RWPE2 (cell line): ENCODE results near the gene UNC45A.

Experiments
- ATAC-seq: fragments of 200-7000 bp; cut with Tn5 transposase; 3 replicates; pipeline ENCODE4 v1.9.1; 2021; ENCODE audit warnings: low read depth
- DNase-seq: peaks from one replicate; pipeline ENCODE4 v3.0.0-alpha.2; 2020; ENCODE audit warnings: low spot score
- H3K27ac ChIP-seq: fragments of 450-650 bp; 2 replicates; pipeline ENCODE4 v1.5.1; 2017; ENCODE audit warnings: mild to moderate bottlenecking; ENCODE audit not compliant: poor library complexity, severe bottlenecking
- H3K27me3 ChIP-seq: fragments of 250-450 bp; sonication (Bioruptor Pico); 2 replicates; pipeline ENCODE4 v1.5.1; 2021; ENCODE audit warnings: mild to moderate bottlenecking, moderate library complexity; ENCODE audit not compliant: insufficient read depth, poor library complexity, severe bottlenecking
- H3K36me3 ChIP-seq: fragments of 250-450 bp; sonication (Bioruptor Pico); 2 replicates; pipeline ENCODE4 v1.5.1; 2020; ENCODE audit warnings: low read depth, mild to moderate bottlenecking, moderate library complexity
- H3K4me1 ChIP-seq: fragments of 250-450 bp; sonication (Bioruptor Pico); 2 replicates; pipeline ENCODE4 v1.5.1; 2021; ENCODE audit warnings: mild to moderate bottlenecking, moderate library complexity; ENCODE audit not compliant: insufficient read depth, poor library complexity, severe bottlenecking
- H3K4me3 ChIP-seq: fragments of 250-450 bp; sonication (Bioruptor Pico); 2 replicates; pipeline ENCODE4 v1.5.1; 2021; ENCODE audit warnings: mild to moderate bottlenecking, moderate library complexity; ENCODE audit not compliant: severe bottlenecking
- H3K9me3 ChIP-seq: fragments of 250-450 bp; sonication (Bioruptor Pico); 2 replicates; pipeline ENCODE4 v1.5.1; 2021; ENCODE audit warnings: mild to moderate bottlenecking, moderate library complexity; ENCODE audit not compliant: severe bottlenecking
- TF ChIP-seq, protein P1 (sequence below): fragments of 450-650 bp; IDR thresholded peaks from one replicate; pipeline ENCODE4 v1.5.1; 2017; ENCODE audit warnings: mild to moderate bottlenecking, moderate library complexity; ENCODE audit not compliant: poor library complexity, severe bottlenecking

The UNC45A gene

GRCh38 chr15:90901175-90902039 is 33.7 kb upstream of the UNC45A start:
- Histone ChIP-seq H3K9me3 (no peaks in the 10 kb centered on the region), H3K27ac (peak overlapping the region; percentile 34), H3K27me3 (no peaks in the 10 kb centered on the region), H3K4me3 (peak overlapping the region; percentile 53), H3K4me1 (peaks cover 5% of the 10 kb centered on the region), H3K36me3 (peaks cover 13% of the 10 kb centered on the region)
- DNase-seq (no peak), ATAC-seq (no peak)
- TF ChIP-seq, protein P1, sequence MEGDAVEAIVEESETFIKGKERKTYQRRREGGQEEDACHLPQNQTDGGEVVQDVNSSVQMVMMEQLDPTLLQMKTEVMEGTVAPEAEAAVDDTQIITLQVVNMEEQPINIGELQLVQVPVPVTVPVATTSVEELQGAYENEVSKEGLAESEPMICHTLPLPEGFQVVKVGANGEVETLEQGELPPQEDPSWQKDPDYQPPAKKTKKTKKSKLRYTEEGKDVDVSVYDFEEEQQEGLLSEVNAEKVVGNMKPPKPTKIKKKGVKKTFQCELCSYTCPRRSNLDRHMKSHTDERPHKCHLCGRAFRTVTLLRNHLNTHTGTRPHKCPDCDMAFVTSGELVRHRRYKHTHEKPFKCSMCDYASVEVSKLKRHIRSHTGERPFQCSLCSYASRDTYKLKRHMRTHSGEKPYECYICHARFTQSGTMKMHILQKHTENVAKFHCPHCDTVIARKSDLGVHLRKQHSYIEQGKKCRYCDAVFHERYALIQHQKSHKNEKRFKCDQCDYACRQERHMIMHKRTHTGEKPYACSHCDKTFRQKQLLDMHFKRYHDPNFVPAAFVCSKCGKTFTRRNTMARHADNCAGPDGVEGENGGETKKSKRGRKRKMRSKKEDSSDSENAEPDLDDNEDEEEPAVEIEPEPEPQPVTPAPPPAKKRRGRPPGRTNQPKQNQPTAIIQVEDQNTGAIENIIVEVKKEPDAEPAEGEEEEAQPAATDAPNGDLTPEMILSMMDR: no peak

DNA sequence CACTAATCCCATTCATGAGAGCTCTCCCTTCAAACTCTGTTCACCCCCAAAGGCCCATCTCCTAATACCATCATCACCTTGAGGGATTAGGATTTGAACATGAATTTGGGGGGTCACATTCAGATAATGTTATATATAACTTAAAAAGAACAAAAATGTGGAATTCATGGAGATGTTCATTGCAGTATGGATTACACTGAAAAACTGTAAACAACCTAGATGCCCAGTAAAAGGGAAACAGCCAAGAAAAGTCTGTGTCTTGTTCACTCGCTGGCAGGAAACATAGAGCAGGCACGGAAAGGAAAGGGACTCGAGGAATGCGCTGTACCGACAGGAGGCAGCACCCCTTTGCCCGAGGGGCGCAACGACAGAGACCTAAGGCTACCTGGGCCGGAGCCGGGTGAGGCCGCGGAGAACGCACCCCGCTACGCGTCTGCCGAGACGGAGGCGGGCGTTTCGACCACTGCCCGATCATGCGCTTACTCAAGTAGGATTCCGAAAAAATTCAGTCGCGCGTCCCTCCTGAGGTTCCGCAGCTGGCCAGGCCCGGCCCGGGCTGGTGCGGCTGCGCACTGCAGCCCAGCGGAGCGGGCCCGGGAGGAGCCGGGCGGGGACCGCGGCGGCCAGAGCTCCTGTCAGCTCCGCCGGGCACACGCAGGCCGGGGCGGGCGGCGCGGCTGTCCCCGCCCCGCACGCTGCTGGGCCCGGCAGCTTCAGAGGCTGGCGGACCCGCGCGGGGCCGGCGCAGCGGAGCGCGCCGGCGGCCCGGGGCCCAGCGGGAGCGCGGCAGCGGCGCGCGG is 32.8 kb upstream of the UNC45A start:
- Histone ChIP-seq H3K4me3 (peak overlapping the region; percentile 53), H3K9me3 (no peaks in the 10 kb centered on the region), H3K27me3 (no peaks in the 10 kb centered on the region), H3K27ac (peak overlapping the region; percentile 34), H3K4me1 (peaks cover 5% of the 10 kb centered on the region), H3K36me3 (peaks cover 13% of the 10 kb centered on the region)
- peak; percentile 88 for DNase-seq
- ATAC-seq: peak; percentile 89
- TF ChIP-seq, protein P1: peak; percentile 98

DNA sequence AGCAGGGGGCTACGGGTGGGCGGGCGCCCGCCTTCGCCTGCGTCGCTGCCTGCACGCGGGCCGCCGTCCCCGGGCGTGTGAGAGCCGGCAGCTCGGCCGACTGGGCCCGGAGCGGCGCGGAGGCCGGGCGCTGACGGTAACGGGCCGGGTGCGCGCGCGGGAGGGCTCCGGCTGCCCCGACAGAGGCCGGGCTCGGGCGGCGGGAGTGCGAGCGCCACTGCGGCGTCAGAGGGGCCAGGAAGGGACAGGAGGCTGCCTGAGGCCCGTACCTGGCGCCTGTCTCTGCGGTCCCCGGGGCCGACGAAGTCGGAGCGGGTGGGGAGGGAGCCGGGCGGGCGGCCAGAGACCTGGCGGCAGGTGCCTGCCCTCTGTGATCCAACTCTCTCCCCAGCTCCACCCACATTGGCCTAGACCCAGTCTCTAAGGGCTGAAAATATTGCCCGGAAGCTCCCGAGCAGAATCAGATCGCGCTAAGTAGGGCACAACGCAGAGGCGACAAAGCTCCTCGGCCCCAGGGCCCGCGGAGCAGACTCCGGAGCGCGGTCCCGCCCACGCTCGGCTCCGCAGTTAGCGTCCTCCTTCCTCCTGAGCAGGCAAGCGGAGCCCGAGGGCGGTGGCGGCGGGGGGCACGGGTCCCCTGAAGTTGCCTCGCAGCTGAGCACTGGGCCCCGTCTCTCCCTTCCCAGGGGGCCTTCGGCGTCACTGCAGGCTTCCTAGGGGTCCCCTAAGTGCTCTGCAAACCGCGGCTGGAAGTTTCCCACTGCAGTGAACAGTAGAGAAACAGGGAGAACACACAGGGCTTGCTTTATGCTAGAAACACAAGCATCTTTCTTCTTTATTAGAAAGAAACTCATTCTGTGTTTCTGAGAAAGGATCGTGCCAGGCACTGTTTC is 32.0 kb upstream of the UNC45A start, which contains the start of gene MAN2A2:
Gene MAN2A2, plus strand, starts transcription at position 463 of the 893 bp plus-strand sequence. CDS start 906 bp downstream, outside the sequence.
- no peaks in the 10 kb centered on the region for H3K9me3 ChIP-seq
- peak; percentile 78 for DNase-seq
- H3K4me1 ChIP-seq: peaks cover 5% of the 10 kb centered on the region
- H3K27me3 ChIP-seq: no peaks in the 10 kb centered on the region
- TF ChIP-seq, protein P1: no peak
- peak within 1 kb of the TSS; percentile 34 for H3K27ac ChIP-seq
- peak within 1 kb of the TSS; percentile 53 for H3K4me3 ChIP-seq
- peaks cover 13% of the 10 kb centered on the region for H3K36me3 ChIP-seq
- peak; percentile 48 for ATAC-seq

- Histone ChIP-seq H3K9me3 (no peaks in the 10 kb centered on the region), H3K36me3 (peaks cover 14% of the 10 kb centered on the region), H3K4me1 (peaks cover 5% of the 10 kb centered on the region), H3K27ac (peak overlapping the region; percentile 34), H3K4me3 (peak overlapping the region; percentile 53), H3K27me3 (no peaks in the 10 kb centered on the region)
- TF ChIP-seq, protein P1: no peak
- ATAC-seq (no peak), DNase-seq (no peak)
These were observed 31.1 kb upstream of the UNC45A start for GRCh38 chr15:90903733-90904536.
